Gastroesophageal sphincter (tissue), 4 donors: Measurements from ENCODE around the gene GPR39. TPM values are rescaled to one million over a fixed set of nuclear protein-coding genes. Genes with fewer than 3 reads are reported as not detected.

Experiments
- ATAC-seq: fragments of 150-250 bp; one replicate; pipeline ENCODE4 v1.9.1; 2016; ENCODE audit warnings: mild to moderate bottlenecking, moderate library complexity
- H3K27ac ChIP-seq, 4 donors: fragments of 200-600 bp; sonication (generic) in 3 of 4; 1 replicate in 3 of 4; 2 replicates in 1 of 4; pipeline ENCODE4 v1.5.1; 2016 to 2019
- H3K27me3 ChIP-seq: fragments of 200-600 bp; sonication (generic); one replicate; pipeline ENCODE4 v1.5.1; 2019
- H3K36me3 ChIP-seq, 2 donors: fragments of 200-600 bp; sonication (generic); one replicate each; pipeline ENCODE4 v1.5.1; 2019; ENCODE audit warnings: control low read depth in 1 of 2
- H3K4me1 ChIP-seq, 3 donors: fragments of 200-600 bp; sonication (generic); 1 replicate in 2 of 3; 2 replicates in 1 of 3; pipeline ENCODE4 v1.5.1; 2016 to 2019; ENCODE audit warnings: control low read depth in 2 of 3
- H3K4me3 ChIP-seq, 2 donors: fragments of 200-600 bp; sonication (generic); one replicate each; pipeline ENCODE4 v1.5.1; 2019; ENCODE audit warnings: mild to moderate bottlenecking in 1 of 2, moderate library complexity in 1 of 2
- H3K9me3 ChIP-seq, 3 donors: fragments of 200-600 bp; sonication (generic); one replicate each; pipeline ENCODE4 v1.5.1; 2017 to 2019; ENCODE audit warnings: control low read depth in 2 of 3
- EP300 ChIP-seq: sonication (generic); formaldehyde crosslinking; IDR thresholded peaks from one replicate; pipeline ENCODE4 v1.6.1; 2017; ENCODE audit warnings: antibody characterized with exemption, mild to moderate bottlenecking
- POLR2A ChIP-seq, 2 donors: fragments of 450-650 bp; IDR thresholded peaks; one replicate each; pipeline ENCODE4 v1.6.1; 2017; ENCODE audit warnings: antibody characterized with exemption in 2 of 2, mild to moderate bottlenecking in 2 of 2, moderate library complexity in 1 of 2
- POLR2AphosphoS5 ChIP-seq: sonication (generic); formaldehyde crosslinking; IDR thresholded peaks from one replicate; pipeline ENCODE4 v1.6.1; 2017; ENCODE audit warnings: antibody characterized with exemption
- WGBS, 2 donors: methylation state at CpG; one replicate each; pipeline ENCODE4 v1.1.5; 2018; ENCODE audit warnings: low coverage in 1 of 2; 5-methylcytosine and 5-hydroxymethylcytosine counted together
- total RNA-seq, 4 donors: library from RNA; depleted of rRNA; stranded (reverse); fragments of >200 nt; gene quantifications; one replicate each; pipeline ENCODE4 v1.1.0, GENCODE V29; 2016
- TF ChIP-seq, protein P1 (sequence below), 4 experiments: fragments of 200-600 bp in 2 of 4; fragments of 450-650 bp in 2 of 4; sonication (generic) in 1 of 4; IDR thresholded peaks; one replicate each; pipeline ENCODE4 v1.5.1; 2017 to 2019; ENCODE audit warnings: antibody characterized with exemption in 4 of 4, mild to moderate bottlenecking in 2 of 4, moderate library complexity in 2 of 4

The GPR39 gene
- total RNA-seq, 4 donors from 2014 or later, result 0.46 to 2.6 (median 0.69) TPM; not detected in 1

GRCh38 chr2:132479155-132479554 is 62.5 kb downstream of the GPR39 start:
- Histone ChIP-seq H3K36me3 (no peaks in the 10 kb centered on the region), H3K9me3 (no peaks in the 10 kb centered on the region), H3K4me3 (no peak overlapping the region), H3K4me1 (no peaks in the 10 kb centered on the region), H3K27me3 (no peaks in the 10 kb centered on the region), H3K27ac (no peak overlapping the region)
- ATAC-seq, result no peak
- WGBS, 2 donors, result 66 to 76% methylated on average over 5 to 8 of the region's 8 CpGs
- TF ChIP-seq, protein P1, sequence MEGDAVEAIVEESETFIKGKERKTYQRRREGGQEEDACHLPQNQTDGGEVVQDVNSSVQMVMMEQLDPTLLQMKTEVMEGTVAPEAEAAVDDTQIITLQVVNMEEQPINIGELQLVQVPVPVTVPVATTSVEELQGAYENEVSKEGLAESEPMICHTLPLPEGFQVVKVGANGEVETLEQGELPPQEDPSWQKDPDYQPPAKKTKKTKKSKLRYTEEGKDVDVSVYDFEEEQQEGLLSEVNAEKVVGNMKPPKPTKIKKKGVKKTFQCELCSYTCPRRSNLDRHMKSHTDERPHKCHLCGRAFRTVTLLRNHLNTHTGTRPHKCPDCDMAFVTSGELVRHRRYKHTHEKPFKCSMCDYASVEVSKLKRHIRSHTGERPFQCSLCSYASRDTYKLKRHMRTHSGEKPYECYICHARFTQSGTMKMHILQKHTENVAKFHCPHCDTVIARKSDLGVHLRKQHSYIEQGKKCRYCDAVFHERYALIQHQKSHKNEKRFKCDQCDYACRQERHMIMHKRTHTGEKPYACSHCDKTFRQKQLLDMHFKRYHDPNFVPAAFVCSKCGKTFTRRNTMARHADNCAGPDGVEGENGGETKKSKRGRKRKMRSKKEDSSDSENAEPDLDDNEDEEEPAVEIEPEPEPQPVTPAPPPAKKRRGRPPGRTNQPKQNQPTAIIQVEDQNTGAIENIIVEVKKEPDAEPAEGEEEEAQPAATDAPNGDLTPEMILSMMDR (IDR thresholded peaks at IDR 0.05), result no peak
- no peak for TF ChIP-seq POLR2AphosphoS5
- no peak for TF ChIP-seq POLR2A (IDR thresholded peaks at IDR 0.05)
- TF ChIP-seq EP300, result no peak

GRCh38 chr2:132482821-132483220 is 66.2 kb downstream of the GPR39 start:
- H3K36me3 ChIP-seq, result no peaks in the 10 kb centered on the region
- H3K27me3 ChIP-seq, result no peaks in the 10 kb centered on the region
- WGBS, 2 donors, result 85 to 93% methylated on average over 3 of the region's 3 CpGs
- no peak for ATAC-seq
- no peaks in the 10 kb centered on the region for H3K9me3 ChIP-seq
- no peak overlapping the region for H3K27ac ChIP-seq
- no peaks in the 10 kb centered on the region for H3K4me1 ChIP-seq
- no peak overlapping the region for H3K4me3 ChIP-seq
- no peak for TF ChIP-seq POLR2A (IDR thresholded peaks at IDR 0.05)
- TF ChIP-seq, protein P1 (IDR thresholded peaks at IDR 0.05), result no peak
- TF ChIP-seq EP300, result no peak
- TF ChIP-seq POLR2AphosphoS5, result no peak

DNA sequence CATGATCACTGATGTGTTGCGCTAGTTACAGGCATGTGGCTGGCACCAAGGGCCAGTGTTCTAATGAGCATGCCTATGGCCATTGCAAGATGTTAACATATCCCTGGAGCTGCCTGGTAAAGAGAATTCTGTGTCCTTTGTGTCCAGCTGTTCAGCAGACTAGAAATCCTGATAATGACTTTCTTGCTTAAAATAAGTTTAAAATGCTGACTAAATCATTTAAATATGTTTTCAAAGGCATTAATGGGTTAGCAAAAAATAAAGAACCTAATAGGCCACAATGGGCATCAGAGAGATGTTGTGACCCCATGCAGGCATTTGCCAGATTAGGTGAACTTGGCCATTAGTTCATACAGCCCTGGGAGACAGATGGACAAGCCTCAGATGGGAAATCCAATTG is 67.5 kb downstream of the GPR39 start:
- H3K36me3 ChIP-seq, result no peaks in the 10 kb centered on the region
- TF ChIP-seq, protein P1 (IDR thresholded peaks at IDR 0.05), result no peak
- TF ChIP-seq POLR2AphosphoS5 (no peak), POLR2A (IDR thresholded peaks at IDR 0.05) (no peak)
- no peak overlapping the region for H3K4me3 ChIP-seq
- H3K9me3 ChIP-seq, result no peaks in the 10 kb centered on the region
- ATAC-seq, result no peak
- WGBS, 2 donors, result 83 to 100% methylated on average over 1 of the region's 1 CpG
- H3K4me1 ChIP-seq, result no peaks in the 10 kb centered on the region
- no peak overlapping the region for H3K27ac ChIP-seq
- H3K27me3 ChIP-seq, result peaks cover 9% of the 10 kb centered on the region

- 71% methylated on average over 5 of the region's 6 CpGs; no CpG with 5 or more reads in 1 of the 2 donors for WGBS, 2 donors
- ATAC-seq, result no peak
- TF ChIP-seq POLR2A (IDR thresholded peaks at IDR 0.05) (no peak), EP300 (no peak), POLR2AphosphoS5 (no peak)
- TF ChIP-seq, protein P1 (IDR thresholded peaks at IDR 0.05), result no peak
- no peak overlapping the region for H3K4me3 ChIP-seq
- H3K27ac ChIP-seq, result no peak overlapping the region
- no peaks in the 10 kb centered on the region for H3K4me1 ChIP-seq
- no peaks in the 10 kb centered on the region for H3K9me3 ChIP-seq
- no peaks in the 10 kb centered on the region for H3K36me3 ChIP-seq
- peaks cover 18% of the 10 kb centered on the region for H3K27me3 ChIP-seq
These were observed 71.9 kb downstream of the GPR39 start for GRCh38 chr2:132488491-132488890.

DNA sequence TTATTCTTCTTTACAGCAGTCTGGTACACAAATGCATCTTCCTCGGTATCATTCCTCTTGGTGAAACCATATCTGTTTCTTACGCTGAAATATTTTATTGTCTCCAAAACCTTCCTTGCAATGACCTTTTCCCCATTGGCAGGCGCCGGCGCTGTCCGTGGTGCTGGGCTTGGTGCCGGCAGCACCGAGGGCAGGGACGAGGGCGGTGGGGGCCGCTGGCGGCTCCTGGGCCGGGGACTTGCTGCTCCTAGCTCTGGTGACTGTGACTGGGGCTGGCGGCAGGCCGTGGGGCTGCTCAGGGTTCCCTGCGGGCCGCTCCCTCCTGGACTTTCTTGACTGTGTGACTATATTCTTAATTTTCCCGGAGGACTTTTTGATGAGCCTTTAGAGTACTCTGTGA is 72.5 kb downstream of the GPR39 start:
- no peaks in the 10 kb centered on the region for H3K36me3 ChIP-seq
- no peaks in the 10 kb centered on the region for H3K4me1 ChIP-seq
- WGBS, 2 donors, result 18 to 49% methylated on average over 3 to 6 of the region's 18 CpGs
- H3K27me3 ChIP-seq, result peaks cover 18% of the 10 kb centered on the region
- TF ChIP-seq, protein P1 (IDR thresholded peaks at IDR 0.05), result no peak
- TF ChIP-seq POLR2A (IDR thresholded peaks at IDR 0.05), result no peak
- TF ChIP-seq EP300, result no peak
- no peak for TF ChIP-seq POLR2AphosphoS5
- H3K9me3 ChIP-seq, result no peaks in the 10 kb centered on the region
- H3K4me3 ChIP-seq, result no peak overlapping the region
- no peak for ATAC-seq
- H3K27ac ChIP-seq, result no peak overlapping the region
